Activated T-cell treated with anti-CD3 and anti-CD28 coated beads, Interleukin-2, amount 50 U/mL, for 1 hour (primary cell): Measurements from ENCODE around the gene GLT8D1.
"Not testable (repeated sequence)": the region's sequence is repeated elsewhere in the genome, so short reads cannot be mapped to it uniquely, and the experiment has no call there.

ENCODE experiments used
- DNase-seq: peaks from one replicate; pipeline ENCODE4 v3.0.0-alpha.2; 2020

Gene GLT8D1, protein sequence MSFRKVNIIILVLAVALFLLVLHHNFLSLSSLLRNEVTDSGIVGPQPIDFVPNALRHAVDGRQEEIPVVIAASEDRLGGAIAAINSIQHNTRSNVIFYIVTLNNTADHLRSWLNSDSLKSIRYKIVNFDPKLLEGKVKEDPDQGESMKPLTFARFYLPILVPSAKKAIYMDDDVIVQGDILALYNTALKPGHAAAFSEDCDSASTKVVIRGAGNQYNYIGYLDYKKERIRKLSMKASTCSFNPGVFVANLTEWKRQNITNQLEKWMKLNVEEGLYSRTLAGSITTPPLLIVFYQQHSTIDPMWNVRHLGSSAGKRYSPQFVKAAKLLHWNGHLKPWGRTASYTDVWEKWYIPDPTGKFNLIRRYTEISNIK

DNA sequence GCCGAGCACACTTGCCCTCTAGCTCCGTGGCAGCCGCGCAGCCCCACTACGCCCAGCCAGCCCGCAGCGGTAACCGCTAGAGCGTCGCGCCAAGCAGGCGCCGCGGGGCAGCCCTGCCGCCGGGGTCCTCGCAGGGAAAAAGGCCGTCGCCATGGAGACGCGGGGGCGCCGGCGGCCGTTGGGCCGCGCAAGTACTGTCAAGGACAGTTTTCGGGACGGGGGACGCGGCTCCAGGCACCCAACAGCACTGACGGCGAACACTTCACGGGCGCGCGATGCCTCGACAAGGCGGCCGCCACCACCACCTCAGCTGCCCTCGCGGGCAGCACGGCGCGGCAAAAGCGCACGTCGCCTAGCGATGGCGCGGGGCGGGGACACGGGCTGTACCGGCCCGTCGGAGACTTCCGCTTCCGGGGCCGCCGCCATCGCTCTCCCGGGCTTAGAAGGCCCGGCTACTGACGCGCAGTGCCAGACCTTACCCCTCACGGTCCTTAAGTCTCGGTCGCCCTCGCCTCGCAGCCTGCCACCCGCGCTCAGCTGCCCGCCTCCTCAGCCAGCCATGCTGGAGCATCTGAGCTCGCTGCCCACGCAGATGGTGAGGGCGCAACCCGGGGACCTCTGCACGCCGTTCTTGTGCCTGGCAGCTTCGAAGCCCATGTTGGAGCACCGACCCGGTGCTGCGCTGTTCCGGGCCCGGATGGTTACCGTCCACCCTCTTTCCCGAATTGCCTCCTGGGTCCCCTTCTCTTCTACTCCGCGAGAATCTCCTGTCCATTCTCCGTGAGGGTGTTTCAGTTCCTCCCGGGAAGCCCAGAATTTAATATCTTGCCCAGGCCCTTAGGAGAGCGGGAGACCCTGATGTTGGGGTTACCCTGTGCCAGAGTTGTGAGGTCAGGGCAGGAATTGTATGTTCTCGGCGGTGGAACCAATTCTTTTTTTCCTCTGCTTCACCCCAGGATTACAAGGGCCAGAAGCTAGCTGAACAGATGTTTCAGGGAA lies at the start of gene GLT8D1, which contains the start of gene SPCS1:
Gene GLT8D1 (minus strand): TSS at position 104 of the 999 bp plus-strand sequence. CDS start 5,331 bp downstream, outside the sequence.
Gene SPCS1 (plus strand): TSS at position 419 of the 999 bp plus-strand sequence. CDS start 141 bp downstream, at position 560.
- DNase-seq, result peak; percentile 90

GRCh38 chr3:52754373-52754772 lies 48.8 kb upstream of the GLT8D1 start:
- DNase-seq, result no peak

- DNase-seq, result no peak
Observed at GRCh38 chr3:52752045-52752660, 46.6 kb upstream of the GLT8D1 start.

DNA sequence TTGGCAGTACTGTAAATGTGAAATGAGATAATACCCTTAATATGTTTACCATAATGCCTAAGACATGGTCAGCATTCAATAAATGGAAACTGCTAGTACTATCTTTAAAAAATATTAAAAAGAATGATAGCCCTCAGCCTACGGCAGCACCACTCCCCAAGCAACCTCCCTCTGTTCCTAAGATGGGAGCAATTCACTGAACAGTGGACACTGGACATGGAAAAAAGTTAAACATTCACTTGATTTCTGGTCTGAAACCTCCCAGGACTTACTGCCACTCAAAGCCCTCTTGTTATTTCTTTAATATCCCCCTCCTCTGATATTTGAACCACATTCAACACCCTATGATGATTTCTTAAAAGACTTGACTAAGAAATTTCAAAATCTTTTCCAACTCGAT lies 38.1 kb upstream of the GLT8D1 start:
- DNase-seq, result no peak

- no peak for DNase-seq
Observed at GRCh38 chr3:52743152-52743551, 37.6 kb upstream of the GLT8D1 start.

GRCh38 chr3:52742418-52743041 lies 36.9 kb upstream of the GLT8D1 start:
- no peak for DNase-seq

DNA sequence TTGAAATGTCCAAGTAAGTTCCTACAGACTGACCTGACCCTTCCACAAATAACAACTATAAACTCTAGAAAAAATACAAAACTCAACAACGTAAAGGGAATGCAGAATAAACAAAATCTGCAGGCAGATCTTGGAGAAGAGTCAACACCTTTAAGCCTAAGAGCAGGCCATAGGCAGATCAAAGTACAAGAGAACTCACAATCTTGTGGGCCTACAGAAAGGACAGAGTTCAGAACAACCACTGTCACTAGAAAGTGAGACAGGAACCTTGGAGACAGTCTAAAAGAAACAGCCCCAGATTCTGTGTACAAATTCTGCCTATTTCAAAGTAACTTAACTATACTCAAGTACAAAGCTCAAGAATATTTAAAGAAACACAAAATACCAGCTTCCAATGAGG lies 34.1 kb upstream of the GLT8D1 start:
- no peak for DNase-seq

- DNase-seq, result no peak
Observed at GRCh38 chr3:52733256-52733891, 27.8 kb upstream of the GLT8D1 start.

DNA sequence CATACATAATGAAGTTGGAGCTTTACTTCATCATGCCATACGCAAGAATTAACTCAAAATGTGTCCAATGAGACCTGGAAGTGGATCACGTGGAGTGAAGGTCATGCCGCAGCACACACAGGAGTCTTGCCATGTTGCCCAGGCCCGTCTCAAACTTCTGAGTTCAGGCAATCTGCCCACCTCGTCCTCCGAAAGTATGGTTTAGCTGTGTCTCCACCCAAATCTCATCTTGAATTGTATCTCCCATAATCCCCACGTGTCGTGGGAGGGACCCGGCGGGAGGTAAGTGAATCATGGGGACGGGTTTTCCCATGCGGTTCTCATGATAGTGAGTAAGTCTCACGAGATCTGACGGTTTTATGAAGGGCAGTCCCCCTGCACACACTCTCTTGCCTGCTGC lies 26.0 kb upstream of the GLT8D1 start:
- no peak for DNase-seq

GRCh38 chr3:52730681-52731080 lies 25.1 kb upstream of the GLT8D1 start:
- no peak for DNase-seq

GRCh38 chr3:52728753-52729152 lies 23.2 kb upstream of the GLT8D1 start:
- not testable (repeated sequence) for DNase-seq

DNA sequence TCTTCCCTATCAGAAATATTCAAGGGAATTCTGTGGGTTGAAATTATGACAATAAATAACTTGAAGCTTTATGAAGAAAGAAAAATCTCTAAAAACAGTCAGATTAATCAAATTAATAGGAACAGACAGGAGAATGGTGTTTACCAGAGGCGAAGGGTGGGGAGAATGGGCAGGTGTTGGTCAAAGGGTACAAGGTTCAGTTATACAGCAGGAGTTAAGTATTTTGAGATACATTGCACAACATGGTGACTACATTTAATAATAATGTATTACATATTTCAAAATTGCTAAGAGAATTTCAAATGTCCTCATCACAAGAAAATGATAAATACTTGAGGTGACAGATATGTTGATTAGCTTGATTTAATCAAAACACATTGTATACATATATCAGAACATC lies 18.9 kb upstream of the GLT8D1 start:
- DNase-seq, result no peak

DNA sequence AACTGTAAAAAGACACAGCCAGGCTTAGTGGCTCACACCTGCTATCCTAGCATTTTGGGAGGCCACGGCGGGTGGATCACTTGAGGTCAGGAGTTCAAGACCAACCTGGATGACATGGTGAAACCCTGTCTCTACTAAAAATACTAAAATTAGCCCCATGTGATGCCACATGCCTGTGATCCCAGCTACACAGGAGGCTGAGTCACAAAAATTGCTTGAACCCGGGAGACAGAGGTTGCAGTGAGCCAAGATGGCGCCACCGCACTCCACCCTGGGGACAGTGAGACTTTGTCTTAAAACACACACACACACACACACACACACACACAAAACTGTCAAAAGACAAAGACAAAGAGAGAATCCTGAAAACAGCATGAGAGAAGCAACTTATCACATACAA lies 18.3 kb upstream of the GLT8D1 start:
- no peak for DNase-seq

GRCh38 chr3:52722491-52722890 lies 16.9 kb upstream of the GLT8D1 start:
- no peak for DNase-seq

GRCh38 chr3:52721730-52722008 lies 16.1 kb upstream of the GLT8D1 start:
- no peak for DNase-seq

DNA sequence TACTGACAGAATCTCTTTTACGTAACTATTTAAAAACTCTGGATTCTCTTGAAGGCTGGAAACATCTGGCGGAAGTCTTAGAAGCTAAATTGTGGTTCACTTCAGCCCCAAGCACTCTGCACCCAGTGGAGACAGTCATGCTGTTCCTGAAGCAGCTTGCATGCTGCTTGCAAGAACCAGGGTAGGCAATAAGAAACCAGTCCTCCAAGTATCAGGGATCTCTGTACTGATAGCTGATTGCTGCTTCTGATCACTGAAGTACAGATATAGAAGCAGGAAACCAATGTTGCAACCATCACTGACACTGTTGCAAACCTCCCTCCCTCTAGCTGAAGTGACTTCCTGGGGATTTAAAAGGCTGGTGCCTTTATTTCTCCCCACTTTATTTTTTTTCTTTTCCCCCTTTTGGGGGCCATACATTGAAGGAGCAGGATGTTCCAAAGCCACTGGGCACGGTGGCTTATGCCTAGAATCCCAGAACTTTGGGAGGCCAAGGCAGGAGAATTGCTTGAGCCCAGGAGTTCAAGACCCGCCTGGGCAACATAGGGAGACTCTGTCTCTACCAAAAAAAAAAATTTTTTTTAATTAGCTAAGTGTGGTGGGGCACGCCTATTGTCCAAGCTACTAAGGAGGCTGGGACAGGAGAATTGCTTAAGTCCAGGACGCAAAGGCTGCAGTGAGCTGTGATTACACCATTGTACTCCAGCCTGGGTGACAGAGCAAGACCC lies 15.6 kb upstream of the GLT8D1 start:
- DNase-seq, result no peak

DNA sequence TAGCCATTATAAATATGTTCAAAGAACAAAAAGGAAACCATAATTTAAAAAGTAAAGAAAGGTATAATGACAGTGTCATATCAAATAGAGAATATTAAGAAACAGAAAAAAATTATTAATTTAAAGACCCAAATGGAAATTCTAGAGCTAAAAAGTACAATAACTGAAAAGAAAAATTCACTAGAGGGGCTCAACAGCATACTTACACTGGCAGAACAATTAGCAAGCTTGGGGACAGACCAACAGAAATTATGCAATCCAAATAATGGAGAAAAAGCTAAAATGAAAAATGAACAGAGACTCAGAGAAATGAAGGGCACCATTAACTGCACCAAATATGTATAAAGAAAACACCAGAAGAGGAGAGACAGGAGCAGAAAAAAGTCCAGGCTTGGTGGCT lies 14.0 kb upstream of the GLT8D1 start:
- no peak for DNase-seq

GRCh38 chr3:52715714-52716305 lies 10.2 kb upstream of the GLT8D1 start:
- DNase-seq, result no peak

- DNase-seq, result no peak
Observed at GRCh38 chr3:52714335-52715302, 9.0 kb upstream of the GLT8D1 start.
